ENCODE data around the gene UBE2Z.

UBE2Z gene

GRCh38 chr17:48960834-48961515 lies 52.8 kb downstream of the UBE2Z start:
- DNase-seq (ENCODE audit: low spot score) = no peak

- no peak for DNase-seq (ENCODE audit: low spot score)
Measured at GRCh38 chr17:48961516-48962233, 53.5 kb downstream of the UBE2Z start.

GRCh38 chr17:48970224-48970623 lies 62.0 kb downstream of the UBE2Z start:
- DNase-seq (ENCODE audit: low spot score) = no peak

DNA sequence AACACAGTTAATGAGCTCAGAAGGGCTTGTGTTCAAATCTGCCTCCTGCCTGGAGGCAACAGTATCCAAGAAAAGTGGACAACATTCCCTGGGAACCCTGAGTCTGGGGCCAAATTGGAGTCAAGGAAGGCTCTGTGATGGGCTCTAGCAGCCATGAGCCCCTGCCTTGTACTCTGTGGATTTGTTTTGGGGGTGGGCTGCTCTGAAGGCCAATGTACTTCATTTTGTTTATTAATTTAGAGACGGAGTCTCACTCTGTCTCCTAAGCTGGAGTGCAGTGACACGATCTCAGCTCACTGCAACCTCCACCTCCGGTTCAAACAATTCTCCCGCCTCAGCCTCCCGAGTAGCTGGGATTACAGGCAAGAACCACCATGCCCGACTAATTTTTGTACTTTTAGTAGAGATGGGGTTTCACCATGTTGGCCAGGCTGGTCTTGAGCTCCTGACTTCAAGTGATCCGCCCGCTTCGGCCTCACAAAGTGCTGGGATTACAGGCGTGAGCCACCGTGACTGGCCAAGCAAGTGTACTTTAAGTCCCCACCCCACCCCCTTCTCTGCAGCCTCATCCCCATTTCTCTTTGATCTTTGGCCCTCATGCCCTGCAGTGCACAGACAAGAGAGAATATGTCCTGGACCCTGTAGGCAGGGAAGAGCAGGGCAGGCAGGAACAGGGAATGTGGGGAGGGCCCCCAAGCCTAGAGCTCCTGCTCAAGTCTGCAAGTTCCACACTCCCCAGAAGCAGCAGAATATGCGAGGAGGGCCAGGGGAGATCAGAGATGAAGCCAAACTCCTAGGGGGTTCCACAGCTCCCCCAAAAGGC lies 62.9 kb downstream of the UBE2Z start:
- DNase-seq (ENCODE audit: low spot score) = no peak

DNA sequence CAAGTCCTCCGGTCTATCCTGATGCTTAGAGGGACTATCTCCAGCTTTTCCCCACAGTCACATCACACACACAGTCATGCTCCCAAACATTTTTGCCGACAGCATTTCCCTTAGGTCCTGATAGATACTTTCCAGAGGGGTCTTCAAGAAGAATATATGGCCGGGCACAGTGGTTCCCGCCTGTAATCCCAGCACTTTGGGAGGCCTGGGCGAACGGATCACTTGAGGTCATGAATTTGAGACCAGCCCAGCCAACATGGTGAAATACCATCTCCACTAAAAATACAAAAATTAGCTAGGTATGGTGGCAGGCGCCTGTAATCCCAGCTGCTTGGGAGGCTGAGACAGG lies 64.5 kb downstream of the UBE2Z start:
- DNase-seq (ENCODE audit: low spot score) = no peak

DNA sequence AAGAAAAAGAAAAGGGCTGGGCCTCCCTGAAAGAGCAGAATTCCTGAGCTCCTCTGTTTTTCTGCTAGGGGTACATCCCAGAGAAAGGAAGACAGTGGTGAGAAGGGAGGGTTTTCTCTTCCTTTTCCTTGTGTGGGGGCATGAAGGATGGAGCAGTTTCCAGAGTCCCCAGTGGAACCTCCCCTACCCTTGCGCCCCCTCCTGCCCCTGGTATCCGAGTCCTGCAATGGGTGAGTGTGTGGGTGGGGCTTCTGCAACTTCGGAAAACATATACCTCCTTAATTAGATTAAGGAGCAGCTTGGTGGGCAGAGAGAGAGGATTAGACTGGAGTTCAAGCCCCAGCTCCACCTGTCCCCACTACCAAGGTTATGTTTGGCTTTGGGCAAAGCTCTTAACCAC lies 65.6 kb downstream of the UBE2Z start:
- DNase-seq (ENCODE audit: low spot score) = no peak
